Ishikawa (cell line): ENCODE results near the gene PIMREG.

Experiments used
- CEBPB ChIP-seq: IDR thresholded peaks from 2 replicates; pipeline ENCODE4 v1.6.1; 2012
- CREB1 ChIP-seq: IDR thresholded peaks from 2 replicates; pipeline ENCODE4 v1.6.1; 2012; ENCODE audit warnings: low read depth
- EGR1 ChIP-seq: IDR thresholded peaks from 2 replicates; pipeline ENCODE4 v1.6.1; 2012
- EP300 ChIP-seq: IDR thresholded peaks from 2 replicates; pipeline ENCODE4 v1.6.1; 2012; ENCODE audit warnings: borderline replicate concordance
- MAX ChIP-seq: IDR thresholded peaks from 2 replicates; pipeline ENCODE4 v1.6.1; 2012
- NFIC ChIP-seq: IDR thresholded peaks from 2 replicates; pipeline ENCODE4 v1.6.1; 2012
- RAD21 ChIP-seq: IDR thresholded peaks from 2 replicates; pipeline ENCODE4 v1.6.1; 2012; ENCODE audit warnings: low read depth
- TAF1 ChIP-seq: IDR thresholded peaks from 2 replicates; pipeline ENCODE4 v1.6.1; 2012; ENCODE audit warnings: low read depth, mild to moderate bottlenecking
- TEAD4 ChIP-seq: IDR thresholded peaks from 2 replicates; pipeline ENCODE4 v1.6.1; 2012
- YY1 ChIP-seq: IDR thresholded peaks from 2 replicates; pipeline ENCODE4 v1.6.1; 2012; ENCODE audit warnings: low read depth
- ZBTB7A ChIP-seq: IDR thresholded peaks from 2 replicates; pipeline ENCODE4 v1.6.1; 2012; ENCODE audit warnings: low read depth
- TF ChIP-seq, protein P1 (sequence below): IDR thresholded peaks from 2 replicates; pipeline ENCODE4 v1.6.1; 2012; ENCODE audit warnings: low read depth, mild to moderate bottlenecking

- TF ChIP-seq MAX = no peak
- TF ChIP-seq CREB1 = no peak
- TF ChIP-seq EP300 = no peak
- TF ChIP-seq RAD21 = no peak
- TF ChIP-seq, protein P1, sequence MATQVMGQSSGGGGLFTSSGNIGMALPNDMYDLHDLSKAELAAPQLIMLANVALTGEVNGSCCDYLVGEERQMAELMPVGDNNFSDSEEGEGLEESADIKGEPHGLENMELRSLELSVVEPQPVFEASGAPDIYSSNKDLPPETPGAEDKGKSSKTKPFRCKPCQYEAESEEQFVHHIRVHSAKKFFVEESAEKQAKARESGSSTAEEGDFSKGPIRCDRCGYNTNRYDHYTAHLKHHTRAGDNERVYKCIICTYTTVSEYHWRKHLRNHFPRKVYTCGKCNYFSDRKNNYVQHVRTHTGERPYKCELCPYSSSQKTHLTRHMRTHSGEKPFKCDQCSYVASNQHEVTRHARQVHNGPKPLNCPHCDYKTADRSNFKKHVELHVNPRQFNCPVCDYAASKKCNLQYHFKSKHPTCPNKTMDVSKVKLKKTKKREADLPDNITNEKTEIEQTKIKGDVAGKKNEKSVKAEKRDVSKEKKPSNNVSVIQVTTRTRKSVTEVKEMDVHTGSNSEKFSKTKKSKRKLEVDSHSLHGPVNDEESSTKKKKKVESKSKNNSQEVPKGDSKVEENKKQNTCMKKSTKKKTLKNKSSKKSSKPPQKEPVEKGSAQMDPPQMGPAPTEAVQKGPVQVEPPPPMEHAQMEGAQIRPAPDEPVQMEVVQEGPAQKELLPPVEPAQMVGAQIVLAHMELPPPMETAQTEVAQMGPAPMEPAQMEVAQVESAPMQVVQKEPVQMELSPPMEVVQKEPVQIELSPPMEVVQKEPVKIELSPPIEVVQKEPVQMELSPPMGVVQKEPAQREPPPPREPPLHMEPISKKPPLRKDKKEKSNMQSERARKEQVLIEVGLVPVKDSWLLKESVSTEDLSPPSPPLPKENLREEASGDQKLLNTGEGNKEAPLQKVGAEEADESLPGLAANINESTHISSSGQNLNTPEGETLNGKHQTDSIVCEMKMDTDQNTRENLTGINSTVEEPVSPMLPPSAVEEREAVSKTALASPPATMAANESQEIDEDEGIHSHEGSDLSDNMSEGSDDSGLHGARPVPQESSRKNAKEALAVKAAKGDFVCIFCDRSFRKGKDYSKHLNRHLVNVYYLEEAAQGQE = no peak
- TF ChIP-seq TAF1 = no peak
- TF ChIP-seq EGR1 = no peak
- TF ChIP-seq ZBTB7A = no peak
- no peak for TF ChIP-seq CEBPB
- TF ChIP-seq YY1 = no peak
- no peak for TF ChIP-seq NFIC
- TF ChIP-seq TEAD4 = no peak
Observed at GRCh38 chr17:6463616-6464445, 19.6 kb downstream of the PIMREG start.
